GM12873 (cell line): ENCODE measurements around the gene KPNA5.

Experiments used
- TF ChIP-seq, protein P1 (sequence below): IDR thresholded peaks from 2 replicates; pipeline ENCODE4 v1.5.1; 2012; ENCODE audit warnings: low read depth, mild to moderate bottlenecking, moderate library complexity, low read length, control low read depth; ENCODE audit not compliant: insufficient read depth; ENCODE audit errors: missing control alignments

KPNA5 gene

DNA sequence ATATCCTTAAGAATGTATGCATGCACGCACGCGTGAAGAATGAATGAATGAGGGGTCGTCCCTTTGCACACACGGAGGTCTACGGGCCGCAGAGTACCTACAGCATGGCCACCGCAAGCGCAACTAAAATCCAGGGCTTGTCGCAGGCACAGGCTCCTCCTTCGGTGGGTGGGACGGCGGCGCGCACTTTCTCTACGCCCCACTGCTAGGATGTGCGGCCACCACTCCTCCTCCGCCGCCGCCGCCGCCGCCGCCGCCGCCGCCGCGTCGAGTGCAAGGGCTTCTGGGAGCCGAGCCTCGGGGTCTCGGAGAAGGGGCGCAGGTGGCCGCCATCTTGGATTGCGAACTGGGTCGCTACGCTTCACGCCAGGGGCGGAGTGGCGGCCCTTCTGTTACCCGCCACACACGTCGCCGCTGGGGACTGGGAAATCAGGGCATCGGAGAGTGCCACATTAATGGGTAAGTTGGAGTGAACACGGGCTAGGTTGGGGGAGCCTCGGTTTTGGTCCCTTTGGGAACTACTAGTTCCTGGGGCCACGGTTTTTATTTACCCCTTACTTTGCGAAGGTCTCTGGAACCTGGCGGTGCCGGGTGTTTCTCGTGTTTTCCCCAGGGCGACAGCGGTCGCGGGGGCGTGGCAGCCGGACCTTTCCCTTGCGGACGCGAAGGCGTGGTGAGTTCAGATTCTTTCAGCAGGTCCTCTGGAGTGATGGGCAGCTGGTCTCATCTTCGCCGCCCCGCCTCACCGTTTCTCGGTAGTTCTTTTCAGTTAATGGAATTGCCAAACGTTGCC is at the start of gene KPNA5:
KPNA5 (plus strand) TSS at position 332 of the 793 bp plus-strand sequence; CDS start at position 456, 124 bp downstream.
- TF ChIP-seq, protein P1, sequence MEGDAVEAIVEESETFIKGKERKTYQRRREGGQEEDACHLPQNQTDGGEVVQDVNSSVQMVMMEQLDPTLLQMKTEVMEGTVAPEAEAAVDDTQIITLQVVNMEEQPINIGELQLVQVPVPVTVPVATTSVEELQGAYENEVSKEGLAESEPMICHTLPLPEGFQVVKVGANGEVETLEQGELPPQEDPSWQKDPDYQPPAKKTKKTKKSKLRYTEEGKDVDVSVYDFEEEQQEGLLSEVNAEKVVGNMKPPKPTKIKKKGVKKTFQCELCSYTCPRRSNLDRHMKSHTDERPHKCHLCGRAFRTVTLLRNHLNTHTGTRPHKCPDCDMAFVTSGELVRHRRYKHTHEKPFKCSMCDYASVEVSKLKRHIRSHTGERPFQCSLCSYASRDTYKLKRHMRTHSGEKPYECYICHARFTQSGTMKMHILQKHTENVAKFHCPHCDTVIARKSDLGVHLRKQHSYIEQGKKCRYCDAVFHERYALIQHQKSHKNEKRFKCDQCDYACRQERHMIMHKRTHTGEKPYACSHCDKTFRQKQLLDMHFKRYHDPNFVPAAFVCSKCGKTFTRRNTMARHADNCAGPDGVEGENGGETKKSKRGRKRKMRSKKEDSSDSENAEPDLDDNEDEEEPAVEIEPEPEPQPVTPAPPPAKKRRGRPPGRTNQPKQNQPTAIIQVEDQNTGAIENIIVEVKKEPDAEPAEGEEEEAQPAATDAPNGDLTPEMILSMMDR = no peak

DNA sequence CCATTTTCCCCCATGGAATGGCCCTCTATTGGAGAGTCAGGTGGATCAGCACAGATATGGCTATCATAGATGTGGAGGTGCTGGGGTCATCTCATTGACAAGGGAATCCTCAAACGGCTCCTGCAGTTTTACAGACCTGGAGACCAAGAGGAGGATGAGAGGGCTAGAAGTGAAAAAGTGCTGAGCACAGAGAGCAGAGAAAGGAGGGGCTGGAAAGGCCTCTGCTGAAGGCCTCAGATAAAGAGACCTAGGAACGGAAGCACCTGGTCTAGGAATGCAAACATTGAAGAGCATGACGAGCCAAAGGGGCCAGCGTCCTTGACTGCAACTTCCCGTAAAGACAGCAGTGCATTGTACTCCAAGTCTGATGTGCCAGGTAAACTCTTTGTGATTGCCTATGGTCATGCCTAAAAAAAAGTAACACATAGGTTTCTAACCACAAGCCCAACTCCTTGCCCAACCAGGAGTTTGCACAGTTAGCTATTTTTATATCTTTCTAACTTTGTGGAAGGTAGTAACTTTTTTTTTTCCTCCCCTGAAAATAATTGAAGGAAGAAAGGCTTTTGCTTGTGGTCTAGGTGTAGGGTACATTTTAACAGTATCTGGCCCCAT is 49.5 kb upstream of the KPNA5 start:
- TF ChIP-seq, protein P1 = no peak

DNA sequence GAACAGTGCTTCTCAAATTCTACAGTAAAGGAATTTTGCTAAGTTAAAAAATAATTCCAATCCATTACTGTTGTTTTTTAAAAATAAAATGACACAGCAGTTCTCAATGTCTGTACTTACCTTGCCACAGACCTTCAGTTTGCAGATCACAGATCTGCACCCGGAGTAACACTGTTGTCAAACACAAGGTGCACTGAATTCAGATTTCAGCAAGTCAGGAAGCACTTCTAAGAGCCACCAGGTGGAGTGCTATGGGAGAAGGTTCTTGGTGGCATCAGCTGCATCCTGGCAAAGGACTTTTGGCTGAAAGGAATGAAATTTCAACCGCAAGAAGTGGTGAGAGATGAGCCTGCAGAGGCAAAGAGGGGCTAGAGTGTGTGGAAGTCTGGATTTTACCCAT is 47.3 kb upstream of the KPNA5 start:
- TF ChIP-seq, protein P1 = peak; percentile 45

DNA sequence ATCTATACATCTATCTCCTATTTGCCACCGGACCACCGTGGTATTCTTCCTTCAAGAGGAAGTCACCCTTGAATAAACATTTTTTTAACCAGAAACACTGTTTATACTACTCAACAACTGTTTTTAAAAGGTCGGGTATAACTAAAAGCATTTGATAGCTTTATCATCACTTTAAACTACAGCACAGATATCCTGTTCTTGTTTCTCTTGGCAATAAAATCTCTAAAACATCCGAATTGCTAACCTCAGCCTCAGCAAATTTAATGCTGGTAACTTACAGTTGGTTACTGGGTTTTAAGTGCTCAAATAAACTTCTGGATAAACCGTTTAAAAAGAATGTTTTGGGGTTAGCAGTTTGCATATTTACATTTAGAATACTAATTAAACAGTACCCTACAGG is 32.9 kb upstream of the KPNA5 start:
- TF ChIP-seq, protein P1 = no peak

DNA sequence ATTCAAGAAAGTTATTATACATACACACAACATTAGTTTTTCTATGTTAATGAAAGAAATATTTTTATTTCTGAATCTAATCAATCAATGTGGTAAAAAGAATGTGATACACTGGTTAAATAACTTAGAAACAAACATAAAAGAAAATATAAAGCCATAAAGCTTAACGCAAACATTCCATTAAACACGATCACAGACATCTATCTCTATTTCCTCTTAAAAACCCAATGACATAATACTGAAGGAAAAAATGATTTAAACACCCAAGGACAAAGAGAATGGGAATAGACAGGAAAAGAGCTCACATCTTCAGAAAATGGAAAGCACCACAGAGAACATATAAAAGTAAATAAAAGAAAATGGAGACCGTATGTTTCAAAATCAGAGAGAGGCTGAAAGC is 31.9 kb upstream of the KPNA5 start:
- TF ChIP-seq, protein P1 = no peak

DNA sequence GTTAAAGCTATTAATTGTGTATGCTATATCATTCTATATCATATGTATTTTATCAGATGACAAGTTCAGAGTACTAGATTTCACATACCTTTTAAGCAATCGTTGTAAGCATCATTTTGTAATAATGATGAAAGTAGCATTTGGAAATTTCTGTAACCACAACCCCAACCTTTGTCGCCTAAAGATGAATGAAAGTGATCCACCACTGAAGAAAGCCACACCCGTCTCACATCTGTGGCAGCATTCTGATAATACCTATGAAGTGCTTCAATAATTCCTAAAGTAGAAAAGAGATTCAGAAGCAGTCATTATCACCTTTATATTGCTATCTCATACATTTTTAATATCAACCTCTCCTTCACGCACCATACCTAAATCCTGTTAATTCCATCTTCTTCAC is 29.1 kb upstream of the KPNA5 start:
- TF ChIP-seq, protein P1 = no peak

DNA sequence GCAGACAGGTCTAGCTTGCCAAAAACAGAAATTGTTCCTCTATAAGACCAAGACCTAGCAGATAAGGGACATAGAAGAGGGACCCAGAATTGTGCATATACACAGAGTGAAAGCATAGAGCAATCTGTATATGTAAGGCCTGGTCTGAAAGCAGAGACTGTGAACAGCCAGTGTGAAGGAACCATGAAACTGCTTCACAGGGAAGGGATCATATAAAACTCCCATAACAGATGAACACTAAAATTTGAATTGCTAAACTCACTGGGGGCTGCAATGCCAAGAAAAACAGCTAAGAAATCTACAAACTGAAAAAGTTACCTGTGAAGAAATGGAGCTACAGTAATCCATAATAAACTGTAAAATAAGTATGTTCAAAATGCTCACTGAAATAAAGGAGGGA is 19.4 kb upstream of the KPNA5 start:
- TF ChIP-seq, protein P1 = no peak
